Progenitor cell of endocrine pancreas (in vitro differentiated cells): Measurements from ENCODE around the gene IFNAR1. TPM values are rescaled to one million over a fixed set of nuclear protein-coding genes. Genes with fewer than 3 reads are reported as not detected.
A peak's percentile ranks its signal among the peaks of the same experiment; 100 is the strongest.

Experiments
- DNase-seq: peaks from one replicate; pipeline ENCODE4 v3.0.0; 2021; ENCODE audit warnings: low spot score; ENCODE audit not compliant: unreplicated experiment
- H3K27ac Mint-ChIP-seq: 2 replicates; pipeline ENCODE4 v1.8.0; 2021; ENCODE audit warnings: mild to moderate bottlenecking, moderate library complexity, mixed read lengths
- H3K27me3 Mint-ChIP-seq: 2 replicates; pipeline ENCODE4 v1.8.0; 2021; ENCODE audit warnings: mixed read lengths
- H3K36me3 Mint-ChIP-seq: 2 replicates; pipeline ENCODE4 v1.8.0; 2022; ENCODE audit warnings: mixed read lengths; ENCODE audit not compliant: insufficient read depth
- H3K4me1 Mint-ChIP-seq: 2 replicates; pipeline ENCODE4 v1.8.0; 2021; ENCODE audit warnings: low read depth, mixed read lengths
- H3K4me3 Mint-ChIP-seq: 2 replicates; pipeline ENCODE4 v1.8.0; 2021; ENCODE audit warnings: low read depth, mild to moderate bottlenecking, moderate library complexity, mixed read lengths
- H3K9me3 Mint-ChIP-seq: 2 replicates; pipeline ENCODE4 v1.8.0; 2021; ENCODE audit warnings: low read depth, mixed read lengths
- total RNA-seq: library from RNA; stranded (reverse); gene quantifications from 2 replicates; pipeline ENCODE4 v1.2.1, GENCODE V29; 2021
- TF ChIP-seq, protein P1 (sequence below): fragments of 200-600 bp; sonication (generic); IDR thresholded peaks from one replicate; pipeline ENCODE4 v1.5.0; 2021; ENCODE audit warnings: antibody characterized with exemption, mild to moderate bottlenecking; ENCODE audit not compliant: unreplicated experiment

The IFNAR1 gene
- total RNA-seq, 1 donor from 2014 or later, result 19.6 TPM

DNA sequence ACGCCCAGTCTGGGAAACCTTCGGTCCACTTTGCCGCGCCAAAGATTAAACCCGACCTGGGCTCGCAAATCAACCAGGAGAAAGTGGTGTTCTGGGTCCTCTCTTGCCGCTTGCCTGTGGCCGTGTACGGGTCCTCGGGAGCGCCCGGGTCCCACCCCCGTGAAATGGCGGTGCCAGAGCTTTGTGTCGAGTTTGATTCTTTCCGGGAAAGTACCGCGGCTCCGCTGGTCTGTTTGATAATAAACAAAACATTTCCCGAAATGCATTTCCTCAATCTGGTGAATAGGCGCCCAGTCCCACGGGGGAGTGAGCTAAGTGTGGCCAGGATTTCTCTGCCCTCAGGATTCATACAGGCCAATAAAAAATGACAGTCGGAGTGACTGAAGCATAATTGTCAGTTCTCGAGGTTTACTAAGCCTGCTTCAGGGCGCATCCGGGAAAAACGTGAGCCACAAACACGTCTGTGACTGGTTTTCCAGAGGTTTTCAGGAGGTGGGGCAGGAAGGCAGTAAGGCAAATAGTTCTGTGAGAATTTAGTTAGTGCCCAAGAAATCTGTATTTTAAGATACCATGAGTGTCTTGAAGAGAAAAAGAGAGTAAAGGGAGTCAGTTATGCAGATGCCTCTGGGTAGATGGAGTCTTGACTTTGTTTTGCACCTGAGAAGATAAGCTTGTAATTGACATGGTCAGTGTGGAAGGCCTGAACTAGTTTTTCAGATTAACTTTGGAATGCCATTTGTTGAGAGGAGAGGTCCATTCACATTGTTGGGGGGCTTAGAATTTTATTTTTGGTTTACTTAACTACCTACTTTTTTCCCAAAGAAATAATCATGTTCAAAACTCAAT, 675 bp downstream of the IFNAR1 start:
- peaks cover 2% of the 10 kb centered on the region for H3K4me1 Mint-ChIP-seq
- no peak overlapping the region for H3K27ac Mint-ChIP-seq
- peaks cover 8% of the 10 kb centered on the region for H3K36me3 Mint-ChIP-seq
- no peaks in the 10 kb centered on the region for H3K27me3 Mint-ChIP-seq
- TF ChIP-seq, protein P1, sequence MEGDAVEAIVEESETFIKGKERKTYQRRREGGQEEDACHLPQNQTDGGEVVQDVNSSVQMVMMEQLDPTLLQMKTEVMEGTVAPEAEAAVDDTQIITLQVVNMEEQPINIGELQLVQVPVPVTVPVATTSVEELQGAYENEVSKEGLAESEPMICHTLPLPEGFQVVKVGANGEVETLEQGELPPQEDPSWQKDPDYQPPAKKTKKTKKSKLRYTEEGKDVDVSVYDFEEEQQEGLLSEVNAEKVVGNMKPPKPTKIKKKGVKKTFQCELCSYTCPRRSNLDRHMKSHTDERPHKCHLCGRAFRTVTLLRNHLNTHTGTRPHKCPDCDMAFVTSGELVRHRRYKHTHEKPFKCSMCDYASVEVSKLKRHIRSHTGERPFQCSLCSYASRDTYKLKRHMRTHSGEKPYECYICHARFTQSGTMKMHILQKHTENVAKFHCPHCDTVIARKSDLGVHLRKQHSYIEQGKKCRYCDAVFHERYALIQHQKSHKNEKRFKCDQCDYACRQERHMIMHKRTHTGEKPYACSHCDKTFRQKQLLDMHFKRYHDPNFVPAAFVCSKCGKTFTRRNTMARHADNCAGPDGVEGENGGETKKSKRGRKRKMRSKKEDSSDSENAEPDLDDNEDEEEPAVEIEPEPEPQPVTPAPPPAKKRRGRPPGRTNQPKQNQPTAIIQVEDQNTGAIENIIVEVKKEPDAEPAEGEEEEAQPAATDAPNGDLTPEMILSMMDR, result no peak
- no peak overlapping the region for H3K4me3 Mint-ChIP-seq
- no peaks in the 10 kb centered on the region for H3K9me3 Mint-ChIP-seq
- DNase-seq, result peak; percentile 19

DNA sequence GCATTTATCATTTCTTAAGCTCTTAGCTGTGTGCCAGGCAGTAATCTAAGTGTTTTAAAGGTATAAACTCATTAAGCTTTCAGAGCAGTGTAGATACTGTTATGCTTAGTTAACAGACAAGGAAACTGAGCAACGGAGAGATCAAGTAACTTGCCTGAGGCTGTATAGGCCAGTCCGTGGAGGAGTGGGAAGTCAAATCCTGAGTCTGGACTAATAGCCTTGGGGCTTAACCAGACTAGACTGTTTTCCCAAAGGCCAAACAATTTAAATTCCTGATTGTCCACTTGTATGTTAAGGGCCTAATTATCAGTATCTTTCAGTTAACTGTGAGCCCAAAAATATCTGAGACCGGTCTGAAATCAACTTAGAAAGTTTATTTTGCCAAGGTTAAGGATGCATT, 2.6 kb downstream of the IFNAR1 start:
- H3K4me1 Mint-ChIP-seq, result peaks cover 2% of the 10 kb centered on the region
- no peak for DNase-seq
- H3K4me3 Mint-ChIP-seq, result no peak overlapping the region
- H3K27ac Mint-ChIP-seq, result no peak overlapping the region
- H3K27me3 Mint-ChIP-seq, result no peaks in the 10 kb centered on the region
- TF ChIP-seq, protein P1, result no peak
- H3K36me3 Mint-ChIP-seq, result peaks cover 14% of the 10 kb centered on the region
- H3K9me3 Mint-ChIP-seq, result peaks cover 4% of the 10 kb centered on the region

DNA sequence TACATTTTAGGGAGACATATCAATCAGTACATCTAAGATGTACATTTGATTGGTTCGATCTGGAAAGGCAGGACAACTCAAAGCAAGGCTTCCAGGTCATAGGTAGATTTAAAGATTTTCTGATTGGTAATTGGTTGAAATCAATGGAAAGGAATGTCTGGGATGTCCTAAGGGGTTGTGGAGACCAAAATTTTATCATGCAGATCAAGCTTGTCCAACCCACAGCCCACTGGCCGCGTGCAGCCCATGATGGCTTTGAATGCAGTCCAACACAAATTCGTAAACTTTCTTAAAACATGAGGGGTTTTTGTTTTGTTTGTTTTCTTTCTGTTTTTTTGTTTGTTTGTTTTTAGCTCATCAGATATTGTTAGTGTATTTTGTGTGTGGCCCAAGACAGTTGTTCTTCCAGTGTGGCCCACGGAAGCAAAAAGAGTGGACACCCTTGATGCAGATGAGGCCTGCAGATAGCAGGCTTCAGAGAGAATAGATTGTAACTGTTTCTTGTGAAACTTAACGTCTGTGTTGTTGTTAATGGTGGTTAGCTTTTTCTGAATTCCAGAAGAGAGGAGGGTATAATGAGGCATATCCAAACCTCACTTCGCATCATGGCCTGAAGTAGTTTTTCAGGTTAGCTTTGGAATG, 3.1 kb downstream of the IFNAR1 start:
- no peak overlapping the region for H3K4me3 Mint-ChIP-seq

DNA sequence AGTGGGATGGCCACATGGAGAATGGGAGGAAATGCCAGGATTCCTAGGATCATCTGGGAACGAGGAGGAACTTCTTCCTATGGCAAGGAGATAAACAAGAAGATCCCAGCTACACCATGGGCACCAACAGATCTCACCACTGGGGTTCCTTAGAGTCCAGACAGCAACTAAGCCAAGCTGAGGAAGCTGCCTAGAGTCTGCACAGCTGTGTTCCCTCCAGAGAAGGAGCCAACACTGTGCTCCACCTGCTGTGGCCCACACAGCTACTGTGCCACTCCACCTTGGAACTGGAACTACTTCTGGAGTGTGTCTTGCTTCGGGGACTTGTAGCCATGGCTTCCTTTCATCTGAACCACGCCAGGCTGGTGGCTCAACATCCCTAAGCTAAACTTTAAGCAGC, 6.0 kb downstream of the IFNAR1 start:
- peaks cover 27% of the 10 kb centered on the region for H3K36me3 Mint-ChIP-seq
- TF ChIP-seq, protein P1, result no peak
- peaks cover 19% of the 10 kb centered on the region for H3K9me3 Mint-ChIP-seq
- H3K4me3 Mint-ChIP-seq, result no peak overlapping the region
- H3K4me1 Mint-ChIP-seq, result peaks cover 2% of the 10 kb centered on the region
- DNase-seq, result no peak
- no peaks in the 10 kb centered on the region for H3K27me3 Mint-ChIP-seq
- no peak overlapping the region for H3K27ac Mint-ChIP-seq

More for the DNA sequence above, 3.1 kb downstream of the IFNAR1 start:
- no peak for DNase-seq
- no peaks in the 10 kb centered on the region for H3K27me3 Mint-ChIP-seq
- TF ChIP-seq, protein P1, result no peak
- peaks cover 2% of the 10 kb centered on the region for H3K4me1 Mint-ChIP-seq
- peaks cover 19% of the 10 kb centered on the region for H3K36me3 Mint-ChIP-seq
- peaks cover 10% of the 10 kb centered on the region for H3K9me3 Mint-ChIP-seq
- H3K27ac Mint-ChIP-seq, result peak overlapping the region; percentile 41

DNA sequence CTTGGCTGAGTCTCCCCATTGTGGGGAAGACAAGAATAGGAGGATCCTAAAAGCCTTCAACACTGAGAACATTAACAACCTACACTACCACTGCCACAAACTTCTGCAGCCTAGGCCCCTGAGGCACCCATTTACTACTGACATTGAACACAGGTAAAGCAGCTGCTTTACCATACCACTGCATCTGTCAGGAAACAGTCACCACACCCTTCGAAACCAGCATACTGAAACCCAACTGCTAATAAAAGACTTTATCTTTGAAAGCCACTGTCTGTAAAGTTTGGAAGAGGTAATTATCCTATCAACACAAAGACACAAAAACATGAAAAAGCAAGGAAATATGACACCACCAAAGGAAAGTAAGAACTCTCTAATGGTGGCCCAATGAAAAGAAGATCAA, 7.4 kb downstream of the IFNAR1 start:
- TF ChIP-seq, protein P1, result no peak
- peaks cover 19% of the 10 kb centered on the region for H3K9me3 Mint-ChIP-seq
- peaks cover 27% of the 10 kb centered on the region for H3K36me3 Mint-ChIP-seq
- H3K27ac Mint-ChIP-seq, result no peak overlapping the region
- H3K27me3 Mint-ChIP-seq, result no peaks in the 10 kb centered on the region
- DNase-seq, result no peak
- H3K4me3 Mint-ChIP-seq, result no peak overlapping the region
- H3K4me1 Mint-ChIP-seq, result peaks cover 2% of the 10 kb centered on the region
